Fibroblast of skin of abdomen (primary cell): ENCODE results near the gene DRD2.

Experiments used
- DNase-seq: peaks from one replicate; pipeline ENCODE4 v3.0.0-alpha.2; 2013

Gene DRD2

GRCh38 chr11:113481672-113482071 is 6.5 kb upstream of the DRD2 start:
- DNase-seq: no peak

- DNase-seq: no peak
Observed at GRCh38 chr11:113481226-113481625, 6.0 kb upstream of the DRD2 start.

GRCh38 chr11:113477321-113477720 is 2.1 kb upstream of the DRD2 start:
- DNase-seq: no peak

GRCh38 chr11:113476553-113476952 is 1.4 kb upstream of the DRD2 start:
- no peak for DNase-seq

GRCh38 chr11:113474362-113475159 is 637 bp downstream of the DRD2 start:
- peak; percentile 79 for DNase-seq

- no peak for DNase-seq
Observed at GRCh38 chr11:113473983-113474361, 1.2 kb downstream of the DRD2 start.

- DNase-seq: no peak
Observed at GRCh38 chr11:113472471-113472870, 2.7 kb downstream of the DRD2 start.

- no peak for DNase-seq
Observed at GRCh38 chr11:113470233-113470632, 5.0 kb downstream of the DRD2 start.

- DNase-seq: no peak
Observed at GRCh38 chr11:113468726-113469345, 6.4 kb downstream of the DRD2 start.

GRCh38 chr11:113467545-113467944 is 7.7 kb downstream of the DRD2 start:
- DNase-seq: no peak

- DNase-seq: no peak
Observed at GRCh38 chr11:113465786-113466185, 9.4 kb downstream of the DRD2 start.

GRCh38 chr11:113464416-113464815 is 10.8 kb downstream of the DRD2 start:
- no peak for DNase-seq

GRCh38 chr11:113462830-113463229 is 12.4 kb downstream of the DRD2 start:
- DNase-seq: no peak

GRCh38 chr11:113461639-113462038 is 13.6 kb downstream of the DRD2 start:
- DNase-seq: no peak

GRCh38 chr11:113460469-113460868 is 14.7 kb downstream of the DRD2 start:
- DNase-seq: no peak

- DNase-seq: no peak
Observed at GRCh38 chr11:113458189-113458588, 17.0 kb downstream of the DRD2 start.

- DNase-seq: no peak
Observed at GRCh38 chr11:113457784-113458183, 17.4 kb downstream of the DRD2 start.

- DNase-seq: no peak
Observed at GRCh38 chr11:113454455-113454854, 20.7 kb downstream of the DRD2 start.

GRCh38 chr11:113449743-113450142 is 25.5 kb downstream of the DRD2 start:
- no peak for DNase-seq

GRCh38 chr11:113448316-113448677 is 26.9 kb downstream of the DRD2 start:
- no peak for DNase-seq

GRCh38 chr11:113447621-113448315 is 27.4 kb downstream of the DRD2 start:
- DNase-seq: peak; percentile 15

- no peak for DNase-seq
Observed at GRCh38 chr11:113446938-113447337, 28.3 kb downstream of the DRD2 start.

- no peak for DNase-seq
Observed at GRCh38 chr11:113446112-113446511, 29.1 kb downstream of the DRD2 start.
